ENCODE results near the gene TUBB4B. TPM values are rescaled to one million over a fixed set of nuclear protein-coding genes. Genes with fewer than 3 reads are reported as not detected.

Gene TUBB4B
- polyA plus RNA-seq, 1 of the 3 experiments (the other 2 are of a cell fraction), result 508 TPM

DNA sequence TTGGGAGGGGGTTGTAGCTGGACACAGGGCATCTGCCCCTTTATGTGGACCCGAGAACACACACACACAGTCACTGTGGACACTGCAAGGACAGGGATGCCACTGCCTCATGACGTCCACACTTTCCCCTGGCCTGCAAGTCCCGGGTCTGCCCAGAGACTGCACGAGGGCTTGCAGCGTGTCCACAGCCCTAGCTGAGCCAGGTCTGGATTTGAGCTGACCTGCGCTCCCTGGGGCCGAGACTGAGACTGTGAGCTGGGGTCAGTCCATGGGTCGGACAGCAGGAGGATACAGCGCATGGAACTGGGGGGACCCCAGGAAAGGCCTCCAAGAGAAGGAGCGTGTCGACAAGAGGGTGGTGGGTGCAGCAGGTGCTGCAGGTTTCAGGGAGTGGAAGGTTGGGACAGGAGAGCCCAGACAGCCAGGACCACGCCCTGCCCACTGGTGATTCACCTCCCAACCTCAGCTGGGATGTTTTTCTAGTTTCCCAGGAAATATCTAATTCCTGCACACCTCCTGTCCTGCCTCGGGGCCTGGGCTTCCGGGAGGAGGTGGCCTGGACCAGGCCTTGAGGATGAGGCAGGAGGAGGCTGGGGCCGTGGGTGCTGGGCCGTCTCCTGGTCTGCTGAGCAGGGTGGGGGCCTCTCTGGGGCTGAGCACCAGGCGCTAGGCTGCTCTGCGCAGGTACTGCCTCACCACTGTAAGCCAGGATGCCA is 14.6 kb upstream of the TUBB4B start:
- Histone ChIP-seq H3K4me3 (ENCODE audit: low read depth in 2 of 2, low read length in 1 of 2) (no peak overlapping the region), H3K36me3 (replicated peaks in 1 of 2; ENCODE audit: control insufficient read depth in 1 of 2, insufficient read depth in 2 of 2, low read length in 1 of 2) (no peaks in the 10 kb centered on the region), H3K9ac (no peak overlapping the region), H3K27me3 (ENCODE audit: insufficient read depth) (no peaks in the 10 kb centered on the region), H3K27ac (ENCODE audit: low read depth in 2 of 2, low read length in 1 of 2) (no peak overlapping the region; a peak in 1 of 4 replicates), H2AFZ (ENCODE audit: low read depth) (no peak overlapping the region), H3K79me2 (ENCODE audit: insufficient read depth) (no peaks in the 10 kb centered on the region), H3K4me2 (peak overlapping the region; percentile 1; the same call in 1 of the 2 replicates), H3F3A (replicated peaks; ENCODE audit: insufficient read depth) (peaks cover 16% of the 10 kb centered on the region), H3K9me2 (no peaks in the 10 kb centered on the region), H4K20me1 (ENCODE audit: insufficient read depth) (no peaks in the 10 kb centered on the region), H3K4me1 (ENCODE audit: control insufficient read depth in 1 of 2, insufficient read depth in 2 of 2, low read depth in 1 of 2, low read length in 1 of 2) (peaks cover 0 to 54% of the 10 kb centered on the region in 2 experiments; a peak in 1 of 4 replicates), H3K9me3 (no peaks in the 10 kb centered on the region)
- TF ChIP-seq GABPA (IDR thresholded peaks at IDR 0.05; ENCODE audit: low read depth) (no peak), RCOR1 (IDR thresholded peaks at IDR 0.05; ENCODE audit: low read length) (no peak), SIN3A (IDR thresholded peaks at IDR 0.05; ENCODE audit: borderline replicate concordance, low read depth, low read length) (no peak), FOSL2 (IDR thresholded peaks at IDR 0.05; ENCODE audit: borderline replicate concordance, low read depth) (no peak), FOXJ3 (CRISPR knock-in tag; IDR thresholded peaks at IDR 0.05) (no peak), TEAD4 (IDR thresholded peaks at IDR 0.05; ENCODE audit: borderline replicate concordance, insufficient read depth) (no peak), MEF2A (IDR thresholded peaks at IDR 0.05; ENCODE audit: borderline replicate concordance, low read depth) (no peak), POLR2AphosphoS5 (IDR thresholded peaks at IDR 0.05; ENCODE audit: low read depth, low read length) (no peak), FOXM1 (IDR thresholded peaks at IDR 0.05; ENCODE audit: low read depth) (no peak)
- TF ChIP-seq, protein P1, sequence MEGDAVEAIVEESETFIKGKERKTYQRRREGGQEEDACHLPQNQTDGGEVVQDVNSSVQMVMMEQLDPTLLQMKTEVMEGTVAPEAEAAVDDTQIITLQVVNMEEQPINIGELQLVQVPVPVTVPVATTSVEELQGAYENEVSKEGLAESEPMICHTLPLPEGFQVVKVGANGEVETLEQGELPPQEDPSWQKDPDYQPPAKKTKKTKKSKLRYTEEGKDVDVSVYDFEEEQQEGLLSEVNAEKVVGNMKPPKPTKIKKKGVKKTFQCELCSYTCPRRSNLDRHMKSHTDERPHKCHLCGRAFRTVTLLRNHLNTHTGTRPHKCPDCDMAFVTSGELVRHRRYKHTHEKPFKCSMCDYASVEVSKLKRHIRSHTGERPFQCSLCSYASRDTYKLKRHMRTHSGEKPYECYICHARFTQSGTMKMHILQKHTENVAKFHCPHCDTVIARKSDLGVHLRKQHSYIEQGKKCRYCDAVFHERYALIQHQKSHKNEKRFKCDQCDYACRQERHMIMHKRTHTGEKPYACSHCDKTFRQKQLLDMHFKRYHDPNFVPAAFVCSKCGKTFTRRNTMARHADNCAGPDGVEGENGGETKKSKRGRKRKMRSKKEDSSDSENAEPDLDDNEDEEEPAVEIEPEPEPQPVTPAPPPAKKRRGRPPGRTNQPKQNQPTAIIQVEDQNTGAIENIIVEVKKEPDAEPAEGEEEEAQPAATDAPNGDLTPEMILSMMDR (IDR thresholded peaks at IDR 0.05), result no peak
- TF ChIP-seq, protein P2, sequence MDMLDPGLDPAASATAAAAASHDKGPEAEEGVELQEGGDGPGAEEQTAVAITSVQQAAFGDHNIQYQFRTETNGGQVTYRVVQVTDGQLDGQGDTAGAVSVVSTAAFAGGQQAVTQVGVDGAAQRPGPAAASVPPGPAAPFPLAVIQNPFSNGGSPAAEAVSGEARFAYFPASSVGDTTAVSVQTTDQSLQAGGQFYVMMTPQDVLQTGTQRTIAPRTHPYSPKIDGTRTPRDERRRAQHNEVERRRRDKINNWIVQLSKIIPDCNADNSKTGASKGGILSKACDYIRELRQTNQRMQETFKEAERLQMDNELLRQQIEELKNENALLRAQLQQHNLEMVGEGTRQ (IDR thresholded peaks at IDR 0.05; ENCODE audit: borderline replicate concordance, low read depth, low read length), result no peak
- TF ChIP-seq, protein P3, sequence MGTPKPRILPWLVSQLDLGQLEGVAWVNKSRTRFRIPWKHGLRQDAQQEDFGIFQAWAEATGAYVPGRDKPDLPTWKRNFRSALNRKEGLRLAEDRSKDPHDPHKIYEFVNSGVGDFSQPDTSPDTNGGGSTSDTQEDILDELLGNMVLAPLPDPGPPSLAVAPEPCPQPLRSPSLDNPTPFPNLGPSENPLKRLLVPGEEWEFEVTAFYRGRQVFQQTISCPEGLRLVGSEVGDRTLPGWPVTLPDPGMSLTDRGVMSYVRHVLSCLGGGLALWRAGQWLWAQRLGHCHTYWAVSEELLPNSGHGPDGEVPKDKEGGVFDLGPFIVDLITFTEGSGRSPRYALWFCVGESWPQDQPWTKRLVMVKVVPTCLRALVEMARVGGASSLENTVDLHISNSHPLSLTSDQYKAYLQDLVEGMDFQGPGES (IDR thresholded peaks at IDR 0.05; ENCODE audit: low read depth, low read length), result no peak
- TF ChIP-seq, protein P4, sequence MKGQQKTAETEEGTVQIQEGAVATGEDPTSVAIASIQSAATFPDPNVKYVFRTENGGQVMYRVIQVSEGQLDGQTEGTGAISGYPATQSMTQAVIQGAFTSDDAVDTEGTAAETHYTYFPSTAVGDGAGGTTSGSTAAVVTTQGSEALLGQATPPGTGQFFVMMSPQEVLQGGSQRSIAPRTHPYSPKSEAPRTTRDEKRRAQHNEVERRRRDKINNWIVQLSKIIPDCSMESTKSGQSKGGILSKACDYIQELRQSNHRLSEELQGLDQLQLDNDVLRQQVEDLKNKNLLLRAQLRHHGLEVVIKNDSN (IDR thresholded peaks at IDR 0.05; ENCODE audit: borderline replicate concordance, low read depth), result no peak
- ChIA-PET POLR2A (interaction anchor here (1.1 to 1.5 kb wide), 5 partner anchors 14 to 119 kb away, joined by 3 to 8 read pairs (median 5); no protein-coding TSS in a partner anchor), CTCF (interaction anchor here (0.5 to 7.7 kb wide), 31 partner anchors 10 to 1135 kb away, joined by 3 to 95 read pairs (median 6); partner anchors contain the start of genes ANAPC2, DPP7, LRRC26 and MAN1B1)
- DNase-seq, result no peak
- WGBS (ENCODE audit: low lambda C conversion rate), result 65% methylated on average over 11 of the region's 18 CpGs

Measured in SK-N-SH (cell line).